Thyroid gland (tissue), 4 donors: ENCODE results near the gene ALDH5A1.

ENCODE experiments used
- CTCF ChIP-seq, 6 experiments: fragments of 200-600 bp in 3 of 6; fragments of 450-650 bp in 3 of 6; sonication (generic) in 3 of 6; IDR thresholded peaks; one replicate each; pipeline ENCODE4 v1.5.1; 2016 to 2019; ENCODE audit warnings: antibody characterized with exemption in 6 of 6, mild to moderate bottlenecking in 2 of 6, inconsistent platforms in 1 of 6, moderate library complexity in 1 of 6
- POLR2A ChIP-seq, 2 donors: fragments of 450-650 bp; IDR thresholded peaks; one replicate each; pipeline ENCODE4 v1.6.1; 2017; ENCODE audit warnings: antibody characterized with exemption in 2 of 2, mild to moderate bottlenecking in 2 of 2, moderate library complexity in 1 of 2

GRCh38 chr6:24549674-24550353 is 55.0 kb downstream of the ALDH5A1 start:
- TF ChIP-seq POLR2A (IDR thresholded peaks at IDR 0.05) (no peak), CTCF (IDR thresholded peaks at IDR 0.05) (no peak)
